ENCODE data around the gene GLB1L3.

GLB1L3 gene

GRCh38 chr11:134275534-134276395 is at the start of gene GLB1L3:
Gene GLB1L3 (plus strand): TSS chr11:134276379. CDS start chr11:134276741, 362 bp downstream.
- peak; percentile 72 for DNase-seq (ENCODE audit: low spot score)

- DNase-seq (ENCODE audit: low spot score): no peak
Measured at GRCh38 chr11:134226806-134227325, 49.3 kb upstream of the GLB1L3 start.

- DNase-seq (ENCODE audit: low spot score): no peak
Measured at GRCh38 chr11:134228625-134229024, 47.6 kb upstream of the GLB1L3 start.

- no peak for DNase-seq (ENCODE audit: low spot score)
Measured at GRCh38 chr11:134229126-134229790, 46.9 kb upstream of the GLB1L3 start.

- no peak for DNase-seq (ENCODE audit: low spot score)
Measured at GRCh38 chr11:134230339-134230738, 45.8 kb upstream of the GLB1L3 start.

- DNase-seq (ENCODE audit: low spot score): no peak
Measured at GRCh38 chr11:134231958-134232659, 44.1 kb upstream of the GLB1L3 start.

GRCh38 chr11:134233729-134234179 is 42.4 kb upstream of the GLB1L3 start:
- no peak for DNase-seq (ENCODE audit: low spot score)

GRCh38 chr11:134235399-134235798 is 40.8 kb upstream of the GLB1L3 start:
- DNase-seq (ENCODE audit: low spot score): no peak

GRCh38 chr11:134236834-134237556 is 39.2 kb upstream of the GLB1L3 start:
- no peak for DNase-seq (ENCODE audit: low spot score)

- DNase-seq (ENCODE audit: low spot score): no peak
Measured at GRCh38 chr11:134237557-134237922, 38.6 kb upstream of the GLB1L3 start.

GRCh38 chr11:134238956-134239355 is 37.2 kb upstream of the GLB1L3 start:
- no peak for DNase-seq (ENCODE audit: low spot score)

GRCh38 chr11:134240592-134240991 is 35.6 kb upstream of the GLB1L3 start:
- no peak for DNase-seq (ENCODE audit: low spot score)

GRCh38 chr11:134242376-134242775 is 33.8 kb upstream of the GLB1L3 start:
- no peak for DNase-seq (ENCODE audit: low spot score)

- DNase-seq (ENCODE audit: low spot score): no peak
Measured at GRCh38 chr11:134243913-134244312, 32.3 kb upstream of the GLB1L3 start.

- DNase-seq (ENCODE audit: low spot score): no peak
Measured at GRCh38 chr11:134244593-134244992, 31.6 kb upstream of the GLB1L3 start.

- DNase-seq (ENCODE audit: low spot score): no peak
Measured at GRCh38 chr11:134245434-134245833, 30.7 kb upstream of the GLB1L3 start.

- DNase-seq (ENCODE audit: low spot score): no peak
Measured at GRCh38 chr11:134246100-134246499, 30.1 kb upstream of the GLB1L3 start.

- DNase-seq (ENCODE audit: low spot score): no peak
Measured at GRCh38 chr11:134246678-134247077, 29.5 kb upstream of the GLB1L3 start.

GRCh38 chr11:134248910-134249480 is 27.2 kb upstream of the GLB1L3 start:
- no peak for DNase-seq (ENCODE audit: low spot score)

GRCh38 chr11:134250246-134250645 is 25.9 kb upstream of the GLB1L3 start:
- no peak for DNase-seq (ENCODE audit: low spot score)

- no peak for DNase-seq (ENCODE audit: low spot score)
Measured at GRCh38 chr11:134250675-134251074, 25.5 kb upstream of the GLB1L3 start.
